ELR (cell line): ENCODE results near the gene TRERF1.

Experiments used
- DNase-seq: peaks from one replicate; pipeline ENCODE4 v3.0.0-alpha.2; 2015; ENCODE audit warnings: low read depth

TRERF1 gene

DNA sequence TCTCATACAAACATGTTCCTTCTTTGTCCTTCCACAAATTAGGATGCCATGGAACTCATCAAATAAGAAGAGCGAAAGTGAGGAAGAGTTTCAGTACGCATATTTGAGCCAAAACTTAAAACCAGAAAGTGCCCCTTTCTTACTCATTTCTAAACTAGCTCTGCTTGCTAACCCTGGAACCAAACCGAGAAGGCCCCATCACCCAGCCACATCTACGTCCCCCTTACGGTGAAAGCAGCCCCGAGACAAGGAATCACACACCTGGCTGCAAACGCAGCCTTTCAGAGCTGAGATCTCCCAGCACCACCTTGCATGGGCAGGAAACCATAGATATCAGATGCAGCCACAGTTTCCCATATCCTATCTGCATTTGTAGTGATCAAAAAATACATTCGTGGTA, 28.5 kb downstream of the TRERF1 start:
- DNase-seq, result no peak

- no peak for DNase-seq
Observed at GRCh38 chr6:42420741-42421140, 31.0 kb downstream of the TRERF1 start.

GRCh38 chr6:42419490-42420280, 32.0 kb downstream of the TRERF1 start:
- no peak for DNase-seq

DNA sequence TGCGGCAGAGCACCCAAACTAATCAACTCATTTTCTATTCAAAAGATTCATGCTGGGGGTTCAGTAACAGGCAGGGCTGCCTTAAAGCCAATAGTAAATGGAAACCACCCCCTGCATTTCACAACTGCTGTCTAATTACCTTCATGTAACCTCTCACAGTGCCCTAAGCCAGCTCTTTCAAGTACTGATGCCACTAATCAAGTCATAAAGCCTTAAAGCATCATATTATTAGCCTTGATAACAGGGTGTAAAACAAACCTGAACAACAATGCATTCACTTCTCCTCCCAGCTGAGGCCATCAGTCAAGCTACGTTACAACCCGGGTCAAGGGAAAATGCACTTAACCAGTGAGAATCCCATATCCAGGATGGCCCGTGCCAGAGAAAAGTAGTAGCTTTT, 33.0 kb downstream of the TRERF1 start:
- DNase-seq, result no peak

DNA sequence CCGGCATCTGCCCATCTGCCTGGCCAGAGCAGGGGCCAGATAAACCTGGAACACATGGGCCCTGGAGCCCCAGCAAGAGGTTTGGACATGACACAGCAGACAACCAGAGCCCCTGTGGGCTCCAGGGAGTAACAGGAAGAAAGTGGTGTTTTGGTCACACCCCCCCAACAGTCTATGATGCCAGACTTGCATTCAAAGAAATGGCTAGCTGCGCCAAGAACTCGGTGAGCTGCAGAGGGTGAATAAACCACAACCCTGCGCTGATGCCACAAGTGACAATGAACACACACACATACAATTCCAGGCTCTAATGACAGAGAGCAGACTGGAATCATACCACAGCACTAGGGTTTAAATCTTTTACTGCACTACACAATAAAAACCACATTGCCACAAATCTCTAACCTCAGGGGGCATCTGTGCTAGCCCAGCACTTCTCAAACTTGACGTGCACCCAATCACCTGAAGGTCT, 34.0 kb downstream of the TRERF1 start:
- DNase-seq, result no peak

GRCh38 chr6:42411406-42411805, 40.3 kb downstream of the TRERF1 start:
- no peak for DNase-seq

DNA sequence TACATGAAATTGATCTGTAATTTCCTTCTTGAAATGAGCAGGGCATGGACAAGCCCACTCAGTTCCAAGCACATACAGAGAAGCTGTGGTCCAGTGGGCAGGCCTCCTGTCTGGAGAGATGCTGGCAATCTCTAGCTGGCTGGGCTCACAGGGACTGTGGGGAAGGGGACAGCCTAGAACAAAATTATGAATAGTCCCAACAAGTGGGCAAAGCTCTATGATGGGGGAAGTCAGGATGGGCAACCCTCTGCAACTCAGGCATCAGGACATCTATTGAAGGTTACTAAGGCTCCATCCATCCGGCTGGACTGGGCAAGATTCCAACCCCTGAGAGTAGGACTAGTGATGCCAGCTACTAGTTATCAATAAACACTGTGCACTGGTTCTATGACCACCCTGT, 40.9 kb downstream of the TRERF1 start:
- DNase-seq, result no peak

DNA sequence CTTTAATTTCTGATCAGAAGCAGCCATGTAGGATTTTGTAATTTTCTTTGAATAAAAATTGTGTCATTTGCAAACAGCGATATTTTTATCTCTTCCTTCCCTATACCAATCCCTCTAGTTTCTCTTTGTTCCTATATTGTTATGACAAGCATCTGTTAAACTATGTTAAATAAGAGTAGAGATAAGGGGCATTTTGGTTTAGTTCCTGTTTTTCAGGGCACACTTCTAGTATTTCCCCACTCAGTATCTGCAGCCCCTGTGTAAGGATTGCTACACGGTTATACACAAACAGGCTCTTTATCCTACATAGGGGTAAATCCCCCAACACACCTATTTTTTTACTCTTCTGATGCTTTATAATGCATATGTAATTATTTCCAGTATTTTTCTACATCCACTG, 42.1 kb downstream of the TRERF1 start:
- DNase-seq, result no peak

DNA sequence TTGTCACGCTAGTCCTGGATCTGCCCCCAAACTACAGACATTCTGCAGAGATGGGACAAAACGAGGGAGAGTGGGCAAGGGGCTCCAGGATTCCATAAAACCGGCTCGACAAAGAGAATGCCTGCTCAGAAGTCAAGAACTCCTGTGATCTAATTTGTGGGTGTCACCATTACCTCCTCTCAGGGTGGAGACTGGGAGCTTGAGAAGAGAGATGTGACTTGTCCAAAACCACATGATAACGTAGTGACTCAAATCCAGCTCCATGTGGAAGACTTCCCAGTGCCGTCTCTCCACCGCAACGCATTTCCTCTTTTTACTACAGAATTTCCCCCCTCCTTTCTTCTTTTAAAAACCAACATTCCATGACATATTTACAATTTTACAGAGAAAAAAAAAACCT, 44.3 kb downstream of the TRERF1 start:
- peak; percentile 93 for DNase-seq

GRCh38 chr6:42406306-42407280, 45.1 kb downstream of the TRERF1 start:
- DNase-seq, result peak; percentile 24

DNA sequence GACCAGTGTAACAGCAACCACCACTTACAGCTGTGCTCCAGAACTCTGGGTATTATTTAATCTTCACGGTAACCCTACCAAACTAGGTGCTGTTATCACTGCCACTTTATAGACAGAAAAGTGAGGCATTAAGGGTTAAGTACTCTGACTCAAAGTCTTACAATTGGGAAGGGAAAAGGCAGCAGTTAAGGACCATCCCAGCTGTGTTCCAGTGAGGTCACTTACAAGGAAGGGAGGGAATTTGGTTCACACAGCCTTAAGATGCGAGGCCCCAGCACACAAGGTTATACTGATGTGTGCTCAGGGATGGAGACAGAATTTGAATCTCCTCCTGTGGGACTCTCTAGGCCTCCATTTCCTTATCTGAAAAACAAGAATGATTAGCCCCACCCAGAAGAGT, 46.7 kb downstream of the TRERF1 start:
- DNase-seq, result peak; percentile 81

- peak; percentile 97 for DNase-seq
Observed at GRCh38 chr6:42404484-42404883, 47.2 kb downstream of the TRERF1 start.

DNA sequence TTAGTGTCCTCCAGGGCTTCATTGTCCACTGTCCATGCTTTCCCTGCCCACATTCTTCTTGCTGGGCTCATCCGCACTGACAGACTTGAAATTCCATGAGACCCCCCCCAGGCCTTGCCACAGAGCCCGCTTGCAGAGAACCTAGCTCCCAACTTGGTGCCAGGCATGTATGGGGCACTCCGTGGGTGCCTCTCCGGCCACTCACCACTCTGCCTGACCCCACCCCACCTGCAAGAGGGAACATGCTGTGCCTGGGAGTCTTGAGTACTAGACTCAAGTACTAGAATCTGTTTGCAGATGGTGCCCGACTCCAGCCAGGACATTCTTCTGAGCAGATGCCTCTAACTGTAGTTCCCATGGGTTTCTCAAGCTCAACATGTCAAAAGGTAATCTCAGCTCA, 47.9 kb downstream of the TRERF1 start:
- peak; percentile 10 for DNase-seq

DNA sequence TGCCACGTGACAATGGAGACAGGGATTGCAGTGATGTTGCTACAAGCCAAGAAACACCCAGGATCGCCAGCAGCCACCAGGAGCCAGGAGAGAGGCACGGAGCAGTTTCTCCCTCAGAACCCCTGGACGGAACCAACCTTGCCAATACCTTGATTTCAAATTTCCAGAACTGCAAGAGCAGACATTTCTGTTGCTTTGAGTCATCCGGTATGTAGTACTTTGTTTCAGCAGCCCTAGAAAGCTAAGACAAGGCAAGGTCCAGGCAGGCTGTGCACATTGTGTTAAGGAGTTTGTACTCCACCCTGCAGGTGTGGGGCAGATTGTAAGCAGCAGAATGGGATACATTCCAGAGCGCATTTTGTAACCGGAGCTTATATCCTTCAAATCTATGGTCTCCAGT, 48.3 kb downstream of the TRERF1 start:
- DNase-seq, result peak; percentile 54

GRCh38 chr6:42402184-42402583, 49.5 kb downstream of the TRERF1 start:
- peak; percentile 71 for DNase-seq

- DNase-seq, result no peak
Observed at GRCh38 chr6:42401613-42401951, 50.1 kb downstream of the TRERF1 start.

GRCh38 chr6:42400886-42401612, 50.7 kb downstream of the TRERF1 start:
- no peak for DNase-seq

DNA sequence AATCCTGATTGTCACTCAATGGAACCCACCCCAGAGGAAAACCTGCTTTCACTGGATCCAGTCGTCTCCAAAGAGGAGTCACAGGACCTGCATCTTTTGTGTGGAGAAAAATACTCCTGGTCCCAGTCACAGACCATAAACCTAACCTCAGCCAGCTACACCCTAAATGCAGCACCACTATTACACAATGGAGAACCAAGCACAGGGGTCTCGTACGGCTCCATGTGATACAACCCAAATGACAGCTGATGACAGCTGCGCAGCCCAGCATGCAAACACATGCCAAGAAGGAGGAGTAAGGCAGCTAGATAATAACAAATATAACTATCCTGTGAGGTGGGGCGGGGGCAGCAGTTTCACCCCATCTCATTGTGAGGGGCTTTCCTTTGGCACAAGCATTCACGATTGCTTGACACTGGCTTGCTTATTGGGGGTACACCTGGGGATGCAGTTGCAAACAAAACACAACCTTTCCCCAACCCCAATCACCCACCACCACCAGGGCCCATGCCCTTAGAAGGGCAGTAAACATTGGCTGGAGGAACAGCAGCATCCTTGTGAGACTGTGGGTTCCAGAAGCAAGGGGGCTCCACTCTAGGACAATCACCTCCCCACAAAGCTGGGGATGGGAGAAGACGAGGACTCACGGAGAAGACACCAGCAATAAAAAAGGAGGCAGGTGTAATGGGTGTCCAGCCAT, 51.5 kb downstream of the TRERF1 start:
- DNase-seq, result no peak

DNA sequence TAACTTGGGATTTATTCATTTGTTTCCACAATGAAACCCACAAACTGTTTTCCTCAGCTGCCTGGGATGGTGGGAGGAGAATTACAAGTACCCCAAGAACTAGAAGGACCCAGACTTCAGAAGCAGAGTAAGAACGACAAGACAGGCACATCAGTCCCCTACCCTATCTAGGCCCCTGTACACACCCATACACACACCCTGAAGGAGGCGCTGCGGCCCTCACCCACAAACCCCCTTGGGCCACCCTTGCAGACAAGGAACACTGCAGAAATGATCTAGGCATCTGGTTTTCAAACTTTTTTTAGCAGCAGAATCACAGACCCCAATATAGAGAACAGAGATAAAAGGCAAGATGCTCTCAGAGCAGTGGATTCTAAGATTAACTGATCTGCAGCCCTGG, 55.0 kb downstream of the TRERF1 start:
- no peak for DNase-seq

DNA sequence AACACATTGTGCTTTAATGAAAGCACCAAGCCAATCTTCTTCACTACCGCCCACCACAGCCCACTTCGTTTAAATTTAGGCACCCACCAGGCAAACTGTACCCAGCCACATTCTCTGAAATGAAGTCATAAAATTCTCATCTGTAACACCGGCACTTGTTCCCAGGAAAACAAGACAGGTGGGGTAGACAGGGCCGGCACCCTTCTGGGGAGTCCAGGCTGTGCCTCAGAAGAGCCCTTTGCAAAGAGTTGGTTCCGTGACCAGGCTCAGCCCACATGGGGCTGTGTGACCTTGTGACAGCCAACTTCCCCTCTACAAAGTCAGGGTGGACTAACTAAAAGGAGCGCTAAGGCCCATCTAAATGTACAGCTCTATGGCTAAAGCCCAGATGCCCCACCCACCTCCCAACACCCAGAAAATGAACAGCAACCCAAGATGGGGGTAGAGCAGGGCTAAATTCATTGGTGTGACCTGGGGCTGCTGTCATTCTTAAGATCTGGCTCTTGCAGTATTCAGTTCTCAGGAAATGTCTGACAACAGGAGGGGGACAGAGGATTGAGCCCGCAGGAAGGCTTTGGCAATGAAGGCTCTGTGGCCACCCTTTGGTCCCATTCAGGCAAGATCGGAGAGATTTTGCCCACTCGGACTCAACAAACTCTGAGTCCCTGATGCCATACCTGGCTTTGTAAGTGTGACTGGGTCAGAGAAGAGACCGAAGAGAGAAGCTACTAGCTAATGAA, 56.7 kb downstream of the TRERF1 start:
- DNase-seq, result no peak

GRCh38 chr6:42394151-42394550, 57.6 kb downstream of the TRERF1 start:
- DNase-seq, result no peak
